Measurements from ENCODE around the gene MYOT.

DNA sequence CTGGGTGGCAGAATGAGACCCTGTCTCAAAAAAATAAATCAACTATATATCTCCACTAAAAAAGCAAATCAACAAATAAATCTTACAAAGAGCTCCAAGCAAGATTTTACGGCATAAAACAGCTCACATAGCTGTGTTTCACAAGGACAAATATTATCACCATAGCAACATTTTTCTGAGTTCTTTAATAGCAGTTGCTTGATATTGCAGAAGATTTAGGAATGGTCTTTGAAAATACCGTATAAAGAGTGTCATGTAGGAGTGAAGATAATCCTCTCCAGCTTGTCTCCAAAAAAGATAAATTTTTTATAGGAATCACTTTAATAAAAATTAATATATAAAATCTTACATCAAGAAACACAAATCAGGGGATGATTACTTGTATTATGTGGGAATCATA, 36.6 kb upstream of the MYOT start:
- TF ChIP-seq, protein P1, sequence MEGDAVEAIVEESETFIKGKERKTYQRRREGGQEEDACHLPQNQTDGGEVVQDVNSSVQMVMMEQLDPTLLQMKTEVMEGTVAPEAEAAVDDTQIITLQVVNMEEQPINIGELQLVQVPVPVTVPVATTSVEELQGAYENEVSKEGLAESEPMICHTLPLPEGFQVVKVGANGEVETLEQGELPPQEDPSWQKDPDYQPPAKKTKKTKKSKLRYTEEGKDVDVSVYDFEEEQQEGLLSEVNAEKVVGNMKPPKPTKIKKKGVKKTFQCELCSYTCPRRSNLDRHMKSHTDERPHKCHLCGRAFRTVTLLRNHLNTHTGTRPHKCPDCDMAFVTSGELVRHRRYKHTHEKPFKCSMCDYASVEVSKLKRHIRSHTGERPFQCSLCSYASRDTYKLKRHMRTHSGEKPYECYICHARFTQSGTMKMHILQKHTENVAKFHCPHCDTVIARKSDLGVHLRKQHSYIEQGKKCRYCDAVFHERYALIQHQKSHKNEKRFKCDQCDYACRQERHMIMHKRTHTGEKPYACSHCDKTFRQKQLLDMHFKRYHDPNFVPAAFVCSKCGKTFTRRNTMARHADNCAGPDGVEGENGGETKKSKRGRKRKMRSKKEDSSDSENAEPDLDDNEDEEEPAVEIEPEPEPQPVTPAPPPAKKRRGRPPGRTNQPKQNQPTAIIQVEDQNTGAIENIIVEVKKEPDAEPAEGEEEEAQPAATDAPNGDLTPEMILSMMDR (IDR thresholded peaks at IDR 0.05; ENCODE audit: insufficient read depth, low read depth, low read length): no peak
- no peak for TF ChIP-seq EZH2 (IDR thresholded peaks at IDR 0.05; ENCODE audit: insufficient read depth, low read length)
